Gastrocnemius medialis (tissue), 4 donors: ENCODE measurements around the gene RAET1E. TPM values are rescaled to one million over a fixed set of nuclear protein-coding genes. Genes with fewer than 3 reads are reported as not detected.

Experiments used
- ATAC-seq, 2 donors: fragments of 150-250 bp; one replicate each; pipeline ENCODE4 v1.9.1; 2016
- DNase-seq, 2 donors: peaks; one replicate each; pipeline ENCODE4 v3.0.0-alpha.2; 2019
- H3K27ac ChIP-seq, 4 donors: fragments of 200-600 bp; sonication (generic); 1 replicate in 1 of 4; 2 replicates in 3 of 4; pipeline ENCODE4 v1.5.1; 2016 to 2018; ENCODE audit warnings: mild to moderate bottlenecking in 2 of 4, moderate library complexity in 1 of 4
- H3K27me3 ChIP-seq, 3 donors: fragments of 200-600 bp; sonication (generic) in 2 of 3; 1 replicate in 1 of 3; 2 replicates in 2 of 3; pipeline versions ENCODE4 v1.5.1 to v1.6.0; 2016 to 2019; ENCODE audit warnings: mild to moderate bottlenecking in 1 of 3, moderate library complexity in 1 of 3
- H3K36me3 ChIP-seq, 2 donors: fragments of 200-600 bp; sonication (generic) in 1 of 2; one replicate each; pipeline ENCODE4 v1.5.1; 2017 to 2018
- H3K4me1 ChIP-seq, 2 donors: fragments of 200-600 bp; sonication (generic) in 1 of 2; one replicate each; pipeline ENCODE4 v1.5.1; 2016 to 2017; ENCODE audit warnings: mild to moderate bottlenecking in 2 of 2
- H3K4me3 ChIP-seq, 4 donors: fragments of 200-600 bp; sonication (generic) in 3 of 4; 1 replicate in 1 of 4; 2 replicates in 3 of 4; pipeline ENCODE4 v1.5.1; 2016 to 2019; ENCODE audit warnings: mild to moderate bottlenecking in 2 of 4
- H3K9me3 ChIP-seq, 3 donors: fragments of 200-600 bp; sonication (generic) in 2 of 3; 1 replicate in 1 of 3; 2 replicates in 2 of 3; pipeline ENCODE4 v1.5.1; 2016 to 2019
- POLR2A ChIP-seq, 2 donors: fragments of 450-650 bp; IDR thresholded peaks; one replicate each; pipeline ENCODE4 v1.6.1; 2017; ENCODE audit warnings: antibody characterized with exemption in 2 of 2, mild to moderate bottlenecking in 2 of 2, moderate library complexity in 2 of 2
- in situ Hi-C, 4 donors: fragments of 200-750 bp; cut with MboI; loops; one replicate each; pipeline versions ENCODE4 v1.15.0 to v1.8.0; 2017; ENCODE audit warnings: low sequenced_read_pairs in 4 of 4
- intact Hi-C: fragments of 100-400 bp; cut with DNase I; formaldehyde crosslinking; loops from one replicate; pipeline ENCODE4 v1.15.1; 2023; ENCODE audit warnings: low total_unique reads
- total RNA-seq, 4 donors: library from RNA; depleted of rRNA; stranded (reverse); fragments of >200 nt; gene quantifications; one replicate each; pipeline versions ENCODE4 v1.1.0 to v1.2.3, GENCODE V29; 2016
- TF ChIP-seq, protein P1 (sequence below), 5 experiments: fragments of 450-650 bp in 3 of 5; fragments of 200-600 bp in 2 of 5; sonication (generic) in 2 of 5; IDR thresholded peaks in 4 of 5; conservative IDR thresholded peaks in 1 of 5; 1 replicate in 4 of 5; 2 replicates in 1 of 5; pipeline ENCODE4 v1.5.1; 2016 to 2019; ENCODE audit warnings: antibody characterized with exemption in 5 of 5, mild to moderate bottlenecking in 3 of 5, moderate library complexity in 3 of 5

RAET1E gene
- total RNA-seq, 4 donors from 2014 or later: 3.9 TPM; not detected in 3

DNA sequence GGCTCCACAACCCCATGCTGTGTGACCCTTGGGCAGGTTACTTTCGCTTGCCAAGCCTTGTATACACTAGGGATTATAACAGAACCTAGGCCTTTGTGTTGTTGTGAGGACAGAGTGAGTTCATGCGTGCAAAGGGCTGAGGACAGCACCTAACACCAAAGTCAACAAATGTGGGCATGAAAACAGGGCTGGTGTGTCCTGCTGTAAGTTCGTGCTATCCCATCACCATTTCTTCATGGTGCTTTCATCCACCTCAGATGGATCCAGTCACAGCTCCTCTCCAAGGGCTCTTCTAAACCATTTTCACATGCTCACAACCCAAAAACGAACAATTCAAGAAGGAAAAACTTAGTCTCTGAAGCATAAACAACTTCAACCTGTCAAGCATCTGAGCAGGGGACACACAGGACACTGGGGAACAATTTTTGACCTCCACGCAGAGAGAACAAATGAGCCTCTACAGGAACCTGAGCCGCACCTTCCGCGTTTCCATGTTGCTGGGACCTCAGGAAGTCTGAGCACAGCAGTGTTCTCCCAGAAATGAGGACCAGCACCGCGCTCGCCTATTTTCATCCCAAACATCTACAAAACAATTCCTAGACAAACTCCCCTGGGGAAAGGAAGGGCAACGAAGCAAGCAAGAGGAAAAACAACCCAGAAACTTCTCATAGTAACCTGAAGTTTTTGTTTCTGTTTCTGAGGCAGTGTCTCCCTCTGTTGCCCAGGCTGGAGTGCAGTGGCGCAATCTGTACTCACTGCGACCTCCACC, 36.9 kb downstream of the RAET1E start:
- no peak for ATAC-seq
- TF ChIP-seq POLR2A (IDR thresholded peaks at IDR 0.05): no peak
- TF ChIP-seq, protein P1, sequence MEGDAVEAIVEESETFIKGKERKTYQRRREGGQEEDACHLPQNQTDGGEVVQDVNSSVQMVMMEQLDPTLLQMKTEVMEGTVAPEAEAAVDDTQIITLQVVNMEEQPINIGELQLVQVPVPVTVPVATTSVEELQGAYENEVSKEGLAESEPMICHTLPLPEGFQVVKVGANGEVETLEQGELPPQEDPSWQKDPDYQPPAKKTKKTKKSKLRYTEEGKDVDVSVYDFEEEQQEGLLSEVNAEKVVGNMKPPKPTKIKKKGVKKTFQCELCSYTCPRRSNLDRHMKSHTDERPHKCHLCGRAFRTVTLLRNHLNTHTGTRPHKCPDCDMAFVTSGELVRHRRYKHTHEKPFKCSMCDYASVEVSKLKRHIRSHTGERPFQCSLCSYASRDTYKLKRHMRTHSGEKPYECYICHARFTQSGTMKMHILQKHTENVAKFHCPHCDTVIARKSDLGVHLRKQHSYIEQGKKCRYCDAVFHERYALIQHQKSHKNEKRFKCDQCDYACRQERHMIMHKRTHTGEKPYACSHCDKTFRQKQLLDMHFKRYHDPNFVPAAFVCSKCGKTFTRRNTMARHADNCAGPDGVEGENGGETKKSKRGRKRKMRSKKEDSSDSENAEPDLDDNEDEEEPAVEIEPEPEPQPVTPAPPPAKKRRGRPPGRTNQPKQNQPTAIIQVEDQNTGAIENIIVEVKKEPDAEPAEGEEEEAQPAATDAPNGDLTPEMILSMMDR (IDR thresholded peaks at IDR 0.05 in 4 of 5, conservative IDR thresholded peaks at IDR 0.05 in 1 of 5): no peak
- H3K9me3 ChIP-seq: no peaks in the 10 kb centered on the region

DNA sequence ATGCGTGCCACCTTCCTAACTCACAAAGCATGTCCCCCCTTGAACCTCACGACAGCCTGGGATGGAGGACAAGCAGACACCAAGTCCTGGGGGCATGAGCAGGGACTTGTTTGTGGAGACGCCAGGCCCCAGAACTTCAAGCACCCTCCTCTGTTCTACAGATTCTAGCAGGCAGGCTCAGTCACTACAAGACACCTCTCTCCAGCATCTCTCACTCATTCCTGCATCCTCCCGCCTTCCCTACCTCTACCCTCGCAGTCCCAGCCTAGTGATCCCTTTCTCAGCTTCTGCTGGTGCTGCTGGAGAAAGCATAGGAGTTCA, 37.4 kb downstream of the RAET1E start:
- no peaks in the 10 kb centered on the region for H3K9me3 ChIP-seq
- H3K4me1 ChIP-seq: peaks cover 30 to 41% of the 10 kb centered on the region in 2 donors
- intact Hi-C loops (loop anchor here (10.0 kb wide), 1 partner anchor 216 kb away; the partner anchor contains the start of gene KATNA1), in situ Hi-C loops (no loop called here)
- DNase-seq: no peak
- H3K36me3 ChIP-seq: no peaks in the 10 kb centered on the region
- no peaks in the 10 kb centered on the region for H3K27me3 ChIP-seq
- TF ChIP-seq POLR2A (IDR thresholded peaks at IDR 0.05): no peak
- TF ChIP-seq, protein P1 (IDR thresholded peaks at IDR 0.05 in 4 of 5, conservative IDR thresholded peaks at IDR 0.05 in 1 of 5): no peak
- no peak for ATAC-seq
- no peak overlapping the region for H3K4me3 ChIP-seq
- no peak overlapping the region for H3K27ac ChIP-seq

More for the DNA sequence above, 36.9 kb downstream of the RAET1E start:
- Histone ChIP-seq H3K36me3 (no peaks in the 10 kb centered on the region), H3K27ac (no peak overlapping the region), H3K27me3 (no peaks in the 10 kb centered on the region), H3K4me1 (peaks cover 26 to 39% of the 10 kb centered on the region in 2 donors), H3K4me3 (no peak overlapping the region)
- DNase-seq: no peak
- intact Hi-C loops: loop anchor here (10.0 kb wide), 1 partner anchor 216 kb away; the partner anchor contains the start of gene KATNA1
- in situ Hi-C loops: no loop called here

DNA sequence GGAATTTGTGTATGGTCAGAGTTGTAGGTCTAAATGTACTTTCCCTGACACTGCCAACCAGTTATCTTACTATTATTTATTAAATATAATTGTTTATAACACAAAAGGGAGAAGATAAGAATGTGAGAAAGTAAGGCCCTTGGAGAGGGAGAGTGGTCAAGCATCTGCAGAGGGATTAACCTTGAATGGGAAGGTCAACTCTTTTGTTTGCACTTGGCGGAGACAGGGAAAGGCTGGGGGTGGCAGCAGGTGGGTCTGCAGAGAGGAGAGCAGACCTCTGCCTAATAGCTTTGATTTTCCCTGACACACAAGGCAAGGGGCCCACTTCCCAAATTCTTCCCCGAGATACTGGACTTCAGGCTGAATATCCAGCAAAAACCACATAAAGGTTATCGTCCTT, 38.0 kb downstream of the RAET1E start:
- Histone ChIP-seq H3K36me3 (no peaks in the 10 kb centered on the region), H3K4me1 (peaks cover 30 to 41% of the 10 kb centered on the region in 2 donors), H3K27ac (peak overlapping the region in 3 of 4 donors; percentile 1 to 51 (median 43)), H3K9me3 (no peaks in the 10 kb centered on the region), H3K27me3 (no peaks in the 10 kb centered on the region), H3K4me3 (no peak overlapping the region)
- TF ChIP-seq, protein P1 (IDR thresholded peaks at IDR 0.05 in 4 of 5, conservative IDR thresholded peaks at IDR 0.05 in 1 of 5): no peak
- TF ChIP-seq POLR2A (IDR thresholded peaks at IDR 0.05): no peak
- ATAC-seq: no peak
- intact Hi-C loops (loop anchor here (10.0 kb wide), 1 partner anchor 215 kb away; the partner anchor contains the start of gene KATNA1), in situ Hi-C loops (no loop called here)
- DNase-seq: no peak

DNA sequence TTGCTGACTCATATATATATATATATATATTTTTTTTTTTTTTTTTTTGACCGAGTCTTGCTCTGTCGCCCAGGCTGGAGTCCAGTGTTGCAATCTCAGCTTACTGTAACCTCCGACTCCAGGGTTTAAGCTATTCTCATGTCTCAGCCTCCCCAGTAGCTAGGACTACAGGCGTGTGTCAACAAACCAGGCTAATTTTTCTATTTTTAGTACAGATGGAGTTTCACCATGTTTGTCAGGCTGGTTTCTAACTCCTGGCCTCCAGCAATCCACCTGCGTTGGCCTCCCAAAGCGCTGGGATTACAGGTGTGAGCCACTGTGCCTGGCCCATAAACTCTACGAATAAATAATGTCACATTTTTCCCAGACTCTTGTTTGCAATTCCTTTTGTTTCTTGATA, 38.5 kb downstream of the RAET1E start:
- no peaks in the 10 kb centered on the region for H3K9me3 ChIP-seq
- in situ Hi-C loops: no loop called here
- intact Hi-C loops: no loop called here
- no peak overlapping the region for H3K4me3 ChIP-seq
- peaks cover 28 to 36% of the 10 kb centered on the region in 2 donors for H3K4me1 ChIP-seq
- H3K27ac ChIP-seq: peak overlapping the region; percentile 1 to 51 (median 40)
- DNase-seq: peak in 1 of 2 donors; percentile 65
- no peak for TF ChIP-seq POLR2A (IDR thresholded peaks at IDR 0.05)
- TF ChIP-seq, protein P1 (IDR thresholded peaks at IDR 0.05 in 4 of 5, conservative IDR thresholded peaks at IDR 0.05 in 1 of 5): no peak
- H3K27me3 ChIP-seq: no peaks in the 10 kb centered on the region
- H3K36me3 ChIP-seq: no peaks in the 10 kb centered on the region
- peak; percentile 30 to 40 for ATAC-seq
